IMR-90 (cell line): ENCODE measurements around the gene UNKL.

Experiments
- BHLHE40 ChIP-seq: fragments of 150-350 bp; IDR thresholded peaks from 2 replicates; pipeline ENCODE4 v1.6.1; 2016; ENCODE audit warnings: mild to moderate bottlenecking, low read depth, low read length
- CEBPB ChIP-seq: IDR thresholded peaks from 2 replicates; pipeline ENCODE4 v1.6.1; 2012; ENCODE audit warnings: low read depth, low read length, improper control_type of control experiment
- FOS ChIP-seq: fragments of 150-350 bp; IDR thresholded peaks from 2 replicates; pipeline ENCODE4 v1.6.1; 2016; ENCODE audit warnings: low read depth, low read length
- MAFK ChIP-seq: IDR thresholded peaks from 2 replicates; pipeline ENCODE4 v1.6.1; 2012; ENCODE audit warnings: low read depth, low read length, improper control_type of control experiment
- MAZ ChIP-seq: IDR thresholded peaks from 2 replicates; pipeline ENCODE4 v1.6.1; 2012; ENCODE audit warnings: low read depth, mild to moderate bottlenecking, low read length, improper control_type of control experiment, moderate library complexity, borderline replicate concordance
- MXI1 ChIP-seq: IDR thresholded peaks from 2 replicates; pipeline ENCODE4 v1.6.1; 2012; ENCODE audit warnings: low read depth, mild to moderate bottlenecking, low read length, moderate library complexity, borderline replicate concordance
- POLR2A ChIP-seq: IDR thresholded peaks from 2 replicates; pipeline ENCODE4 v1.6.1; 2012; ENCODE audit warnings: mild to moderate bottlenecking, low read depth, low read length
- RAD21 ChIP-seq: IDR thresholded peaks from 2 replicates; pipeline ENCODE4 v1.6.1; 2012; ENCODE audit warnings: low read length, improper control_type of control experiment
- RCOR1 ChIP-seq: IDR thresholded peaks from 2 replicates; pipeline ENCODE4 v1.6.1; 2012; ENCODE audit warnings: mild to moderate bottlenecking, low read length, improper control_type of control experiment; ENCODE audit not compliant: insufficient replicate concordance
- RFX5 ChIP-seq: IDR thresholded peaks from 2 replicates; pipeline ENCODE4 v1.8.0; 2012; ENCODE audit warnings: low read depth, mild to moderate bottlenecking, low read length, moderate library complexity
- SMC3 ChIP-seq: fragments of 150-350 bp; IDR thresholded peaks from 2 replicates; pipeline ENCODE4 v1.6.1; 2016; ENCODE audit warnings: low read depth, mild to moderate bottlenecking, antibody characterized with exemption, low read length, moderate library complexity
- TF ChIP-seq, protein P1 (sequence below): fragments of 150-350 bp; IDR thresholded peaks from 2 replicates; pipeline ENCODE4 v1.6.1; 2016; ENCODE audit warnings: low read depth, mild to moderate bottlenecking, low read length, moderate library complexity, borderline replicate concordance
- TF ChIP-seq, protein P2 (sequence below): conservative IDR thresholded peaks from 2 replicates; pipeline ENCODE4 v1.5.1; 2012; ENCODE audit warnings: mild to moderate bottlenecking, low read depth, low read length, improper control_type of control experiment
- TF ChIP-seq, protein P3 (sequence below): fragments of 150-350 bp; IDR thresholded peaks from 2 replicates; pipeline ENCODE4 v1.6.1; 2017; ENCODE audit warnings: mild to moderate bottlenecking, antibody characterized with exemption, low read length, low read depth

DNA sequence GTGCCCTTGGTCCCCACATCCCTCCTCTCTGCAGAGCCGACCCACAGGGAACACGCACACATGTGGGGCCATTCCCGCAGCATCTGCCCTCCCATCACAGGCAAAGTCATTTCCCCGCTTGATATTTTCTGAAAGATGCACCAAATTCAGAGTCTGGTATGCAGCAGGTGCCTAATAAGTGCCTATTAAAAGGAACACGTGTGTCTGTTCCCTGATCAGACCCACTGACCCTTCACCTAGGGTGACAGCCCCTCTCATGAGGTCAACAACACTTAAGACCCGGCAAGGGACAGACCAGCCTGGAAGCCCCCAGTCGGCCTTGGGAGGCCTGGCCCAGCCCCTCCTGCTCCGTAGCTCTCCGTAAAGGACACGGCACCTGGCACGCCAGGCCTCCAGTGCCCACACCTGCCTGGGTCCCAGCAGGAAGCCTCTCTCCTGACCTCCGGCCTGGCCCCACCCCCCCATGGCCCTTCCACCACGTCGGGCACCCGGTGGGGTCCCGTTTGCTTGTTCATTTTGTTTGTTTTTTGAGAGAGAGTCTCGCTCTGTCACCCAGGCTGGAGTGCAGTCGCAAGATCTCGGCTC lies 20.0 kb downstream of the UNKL start:
- TF ChIP-seq MAZ (no peak), RCOR1 (no peak), CEBPB (no peak), RAD21 (no peak), MAFK (no peak), POLR2A (no peak), MXI1 (no peak), RFX5 (no peak), BHLHE40 (no peak), FOS (no peak), SMC3 (no peak)
- TF ChIP-seq, protein P1, sequence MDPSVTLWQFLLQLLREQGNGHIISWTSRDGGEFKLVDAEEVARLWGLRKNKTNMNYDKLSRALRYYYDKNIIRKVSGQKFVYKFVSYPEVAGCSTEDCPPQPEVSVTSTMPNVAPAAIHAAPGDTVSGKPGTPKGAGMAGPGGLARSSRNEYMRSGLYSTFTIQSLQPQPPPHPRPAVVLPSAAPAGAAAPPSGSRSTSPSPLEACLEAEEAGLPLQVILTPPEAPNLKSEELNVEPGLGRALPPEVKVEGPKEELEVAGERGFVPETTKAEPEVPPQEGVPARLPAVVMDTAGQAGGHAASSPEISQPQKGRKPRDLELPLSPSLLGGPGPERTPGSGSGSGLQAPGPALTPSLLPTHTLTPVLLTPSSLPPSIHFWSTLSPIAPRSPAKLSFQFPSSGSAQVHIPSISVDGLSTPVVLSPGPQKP = no peak
- TF ChIP-seq, protein P2, sequence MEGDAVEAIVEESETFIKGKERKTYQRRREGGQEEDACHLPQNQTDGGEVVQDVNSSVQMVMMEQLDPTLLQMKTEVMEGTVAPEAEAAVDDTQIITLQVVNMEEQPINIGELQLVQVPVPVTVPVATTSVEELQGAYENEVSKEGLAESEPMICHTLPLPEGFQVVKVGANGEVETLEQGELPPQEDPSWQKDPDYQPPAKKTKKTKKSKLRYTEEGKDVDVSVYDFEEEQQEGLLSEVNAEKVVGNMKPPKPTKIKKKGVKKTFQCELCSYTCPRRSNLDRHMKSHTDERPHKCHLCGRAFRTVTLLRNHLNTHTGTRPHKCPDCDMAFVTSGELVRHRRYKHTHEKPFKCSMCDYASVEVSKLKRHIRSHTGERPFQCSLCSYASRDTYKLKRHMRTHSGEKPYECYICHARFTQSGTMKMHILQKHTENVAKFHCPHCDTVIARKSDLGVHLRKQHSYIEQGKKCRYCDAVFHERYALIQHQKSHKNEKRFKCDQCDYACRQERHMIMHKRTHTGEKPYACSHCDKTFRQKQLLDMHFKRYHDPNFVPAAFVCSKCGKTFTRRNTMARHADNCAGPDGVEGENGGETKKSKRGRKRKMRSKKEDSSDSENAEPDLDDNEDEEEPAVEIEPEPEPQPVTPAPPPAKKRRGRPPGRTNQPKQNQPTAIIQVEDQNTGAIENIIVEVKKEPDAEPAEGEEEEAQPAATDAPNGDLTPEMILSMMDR = no peak
- TF ChIP-seq, protein P3, sequence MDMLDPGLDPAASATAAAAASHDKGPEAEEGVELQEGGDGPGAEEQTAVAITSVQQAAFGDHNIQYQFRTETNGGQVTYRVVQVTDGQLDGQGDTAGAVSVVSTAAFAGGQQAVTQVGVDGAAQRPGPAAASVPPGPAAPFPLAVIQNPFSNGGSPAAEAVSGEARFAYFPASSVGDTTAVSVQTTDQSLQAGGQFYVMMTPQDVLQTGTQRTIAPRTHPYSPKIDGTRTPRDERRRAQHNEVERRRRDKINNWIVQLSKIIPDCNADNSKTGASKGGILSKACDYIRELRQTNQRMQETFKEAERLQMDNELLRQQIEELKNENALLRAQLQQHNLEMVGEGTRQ = no peak
